ENCODE results near the gene SNX25.
"Not testable (repeated sequence)": the region's sequence is repeated elsewhere in the genome, so short reads cannot be mapped to it uniquely, and the experiment has no call there.

SNX25 gene

DNA sequence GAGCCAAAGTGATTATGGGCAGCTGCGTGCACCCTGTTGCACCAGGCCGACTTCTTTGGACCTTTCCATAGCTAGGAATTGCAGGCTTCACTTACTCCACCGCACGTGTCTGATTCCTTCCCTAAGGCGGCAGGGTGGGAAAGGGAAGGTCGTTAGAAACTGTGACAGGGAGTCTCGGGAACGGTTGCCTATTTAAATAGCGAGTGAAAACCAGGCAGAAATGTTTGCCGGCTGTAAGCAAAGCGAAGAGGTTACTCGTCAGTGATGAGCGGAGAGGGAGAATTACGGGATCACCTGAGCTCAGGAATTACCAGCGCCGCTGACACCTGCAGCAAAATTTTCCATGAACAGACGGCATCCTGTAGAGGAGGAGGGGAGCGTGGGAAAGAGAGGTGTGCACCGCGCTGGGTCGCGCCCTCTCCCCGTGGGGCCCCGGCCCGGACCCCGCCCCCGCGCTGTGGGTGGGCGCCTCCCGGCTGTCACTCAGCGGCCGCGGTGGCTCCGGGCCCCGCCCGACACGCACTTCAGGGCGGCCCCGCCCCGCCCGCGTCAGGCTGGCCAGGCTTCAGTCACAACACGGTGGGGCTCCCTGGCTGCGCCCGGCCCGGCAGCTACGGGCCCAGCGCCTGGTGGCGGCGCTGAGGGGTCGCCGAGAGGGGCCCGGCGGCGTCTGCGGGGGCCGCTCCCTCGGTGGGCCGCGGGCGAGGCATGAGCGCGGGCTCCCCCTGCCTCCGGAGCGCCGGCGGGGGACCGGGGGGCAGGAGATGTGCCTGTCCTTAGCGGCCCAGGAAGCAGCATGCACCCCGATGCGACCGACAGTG is at the start of gene SNX25:
TSS of gene SNX25 (plus strand) at position 568 of the 821 bp plus-strand sequence. CDS start at position 797, 229 bp downstream.
- peak; percentile 60 to 72 for DNase-seq (ENCODE audit: low read depth in 2 of 2)

- no peak for DNase-seq (ENCODE audit: low read depth in 2 of 2)
Observed at GRCh38 chr4:185165605-185166063, 43.8 kb upstream of the SNX25 start.

- no peak for DNase-seq (ENCODE audit: low read depth in 2 of 2)
Observed at GRCh38 chr4:185167234-185167633, 42.2 kb upstream of the SNX25 start.

- no peak for DNase-seq (ENCODE audit: low read depth in 2 of 2)
Observed at GRCh38 chr4:185171373-185172071, 37.9 kb upstream of the SNX25 start.

DNA sequence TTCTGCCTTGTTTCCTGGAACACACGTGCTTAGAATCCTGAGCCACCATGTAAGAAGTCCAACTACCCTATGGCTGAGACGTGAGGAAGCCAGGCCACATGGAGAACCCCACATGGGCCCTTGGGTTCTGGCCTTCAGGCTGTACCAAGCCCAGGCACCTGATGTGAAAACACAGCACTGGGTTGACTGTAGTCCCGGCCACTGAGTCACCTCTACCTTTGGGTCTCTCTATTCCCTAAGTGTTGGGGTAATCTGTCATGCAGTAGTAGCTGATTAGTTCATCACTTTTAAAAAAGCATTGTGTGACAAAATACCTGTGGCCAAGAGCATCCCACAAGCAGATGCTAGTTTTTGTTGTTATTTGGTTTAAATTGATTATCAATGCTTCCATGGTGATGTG is 29.9 kb upstream of the SNX25 start:
- no peak for DNase-seq (ENCODE audit: low read depth in 2 of 2)

DNA sequence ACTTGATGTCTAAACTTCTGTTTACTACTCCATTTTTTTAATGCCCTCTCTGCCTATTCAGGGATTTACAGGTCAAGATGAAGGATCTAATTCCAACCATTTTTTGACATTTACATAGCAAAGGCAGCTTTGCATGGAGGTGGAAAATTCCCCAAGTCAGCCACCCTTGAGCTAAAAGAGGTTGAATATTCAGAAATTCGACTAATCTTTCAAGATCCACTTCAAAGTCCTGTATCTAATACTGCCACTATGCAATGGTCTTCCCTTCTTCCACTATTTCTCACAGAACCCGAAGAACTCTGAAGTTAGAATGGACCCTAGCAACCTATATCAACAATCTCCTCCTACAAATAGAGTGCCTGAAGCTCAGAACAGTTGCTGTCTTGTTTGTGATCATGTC is 27.2 kb upstream of the SNX25 start:
- no peak for DNase-seq (ENCODE audit: low read depth in 2 of 2)

- DNase-seq (ENCODE audit: low read depth in 2 of 2): peak; percentile 47 to 66
Observed at GRCh38 chr4:185183622-185184281, 25.6 kb upstream of the SNX25 start.

- no peak for DNase-seq (ENCODE audit: low read depth in 2 of 2)
Observed at GRCh38 chr4:185186769-185187168, 22.6 kb upstream of the SNX25 start.

DNA sequence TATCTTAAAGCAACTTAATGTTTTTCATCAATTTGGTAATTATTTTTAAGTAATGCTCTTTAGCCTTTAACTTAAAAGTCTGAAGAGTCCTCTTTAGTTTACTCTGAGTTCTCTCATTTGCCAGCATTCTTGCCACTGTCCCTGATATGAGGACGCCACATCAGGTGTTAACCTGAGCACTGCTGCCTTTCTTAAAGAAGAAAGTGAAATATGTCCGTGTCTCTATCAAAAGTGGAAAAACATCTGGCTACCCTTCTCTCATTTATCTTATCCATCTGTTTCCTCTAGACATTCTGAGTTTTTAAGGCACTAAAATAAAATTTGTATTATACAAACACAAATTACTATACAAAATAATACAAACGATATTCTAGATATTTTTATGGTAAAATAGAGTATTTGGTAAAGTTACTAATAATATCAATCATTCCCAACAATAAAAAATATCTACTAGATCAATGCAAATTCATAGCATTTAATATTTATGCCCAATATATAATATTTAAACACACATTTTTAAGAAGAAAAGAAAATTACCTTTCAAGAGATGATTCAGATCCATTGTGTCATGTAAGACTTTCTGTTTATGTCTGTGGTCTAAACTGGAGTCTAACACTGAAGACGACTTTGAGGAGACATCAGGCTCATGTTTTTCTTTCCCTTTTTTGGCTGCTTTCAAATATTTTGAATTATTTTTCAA is 19.6 kb upstream of the SNX25 start:
- no peak for DNase-seq (ENCODE audit: low read depth in 2 of 2)

DNA sequence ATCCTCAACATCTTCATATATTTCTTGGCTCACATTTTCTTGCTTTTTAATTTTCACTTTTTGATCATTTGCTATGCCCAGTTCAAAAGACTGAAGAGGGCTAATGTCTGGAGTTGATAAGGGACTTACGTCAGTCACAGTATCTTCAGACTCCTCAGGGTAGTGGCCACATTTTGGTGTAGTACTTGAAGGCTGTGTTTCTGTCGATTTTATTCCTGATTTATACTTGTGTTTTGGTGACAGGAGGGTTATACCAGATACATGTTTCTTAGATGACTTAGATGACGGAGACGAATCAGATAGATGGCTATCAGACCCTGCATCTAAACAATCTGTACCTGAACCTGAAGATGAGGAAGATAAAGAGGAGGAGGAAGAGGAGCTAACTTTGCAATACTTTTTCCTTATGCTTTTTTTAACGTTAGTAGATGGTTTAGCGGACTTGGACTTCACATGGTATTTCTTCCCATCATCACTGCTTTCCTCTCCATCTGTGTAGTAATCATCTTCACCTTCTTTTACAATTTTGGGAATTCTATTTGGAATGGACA is 19.0 kb upstream of the SNX25 start:
- DNase-seq (ENCODE audit: low read depth in 2 of 2): no peak

GRCh38 chr4:185192059-185192458 is 17.3 kb upstream of the SNX25 start:
- no peak for DNase-seq (ENCODE audit: low read depth in 2 of 2)

DNA sequence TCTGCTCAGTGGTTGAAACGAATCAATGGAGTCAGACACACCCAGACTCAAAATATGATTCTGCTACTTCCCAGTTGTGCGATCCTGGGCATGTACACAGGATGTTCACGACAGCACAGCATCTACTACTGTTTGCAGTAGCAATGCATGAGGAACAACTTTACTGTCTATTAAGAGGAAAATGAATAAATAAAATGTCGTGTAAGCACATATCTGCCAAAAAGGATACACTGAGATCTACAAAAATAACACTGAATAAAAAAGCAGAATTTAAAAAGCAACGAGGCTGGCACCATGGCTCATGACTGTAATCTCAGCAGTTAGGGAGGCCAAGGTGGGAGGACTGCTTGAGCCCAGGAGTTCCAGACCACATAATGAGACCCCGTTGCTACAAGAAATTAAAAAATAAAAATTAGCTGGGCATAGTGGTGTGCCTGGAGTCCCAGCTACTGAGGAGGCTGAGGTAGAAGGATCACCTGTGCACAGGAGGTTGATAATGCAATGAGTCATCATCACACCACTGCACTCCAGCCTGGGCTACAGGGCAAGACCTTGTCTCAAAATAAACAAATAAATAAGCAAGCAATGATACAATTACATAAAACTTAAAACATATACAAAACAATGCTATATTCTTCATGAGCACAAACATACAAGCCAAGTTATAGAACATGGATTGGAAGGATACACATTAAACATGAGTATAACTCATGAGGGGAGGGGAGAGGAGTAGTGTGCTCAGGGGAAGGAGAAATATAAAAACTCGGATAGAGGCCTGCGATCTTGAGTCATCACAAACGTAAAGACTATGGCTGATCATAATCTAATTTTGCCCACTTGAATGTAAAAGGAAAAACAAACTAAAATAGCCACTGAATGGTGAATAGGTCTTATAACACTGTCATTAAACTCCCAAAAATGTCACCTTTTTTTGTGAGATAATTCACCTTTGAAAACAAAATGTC is 14.2 kb upstream of the SNX25 start:
- DNase-seq (ENCODE audit: low read depth in 2 of 2): no peak

- no peak for DNase-seq (ENCODE audit: low read depth in 2 of 2)
Observed at GRCh38 chr4:185196437-185196836, 13.0 kb upstream of the SNX25 start.

GRCh38 chr4:185198189-185198588 is 11.2 kb upstream of the SNX25 start:
- DNase-seq (ENCODE audit: low read depth in 2 of 2): not testable (repeated sequence)

DNA sequence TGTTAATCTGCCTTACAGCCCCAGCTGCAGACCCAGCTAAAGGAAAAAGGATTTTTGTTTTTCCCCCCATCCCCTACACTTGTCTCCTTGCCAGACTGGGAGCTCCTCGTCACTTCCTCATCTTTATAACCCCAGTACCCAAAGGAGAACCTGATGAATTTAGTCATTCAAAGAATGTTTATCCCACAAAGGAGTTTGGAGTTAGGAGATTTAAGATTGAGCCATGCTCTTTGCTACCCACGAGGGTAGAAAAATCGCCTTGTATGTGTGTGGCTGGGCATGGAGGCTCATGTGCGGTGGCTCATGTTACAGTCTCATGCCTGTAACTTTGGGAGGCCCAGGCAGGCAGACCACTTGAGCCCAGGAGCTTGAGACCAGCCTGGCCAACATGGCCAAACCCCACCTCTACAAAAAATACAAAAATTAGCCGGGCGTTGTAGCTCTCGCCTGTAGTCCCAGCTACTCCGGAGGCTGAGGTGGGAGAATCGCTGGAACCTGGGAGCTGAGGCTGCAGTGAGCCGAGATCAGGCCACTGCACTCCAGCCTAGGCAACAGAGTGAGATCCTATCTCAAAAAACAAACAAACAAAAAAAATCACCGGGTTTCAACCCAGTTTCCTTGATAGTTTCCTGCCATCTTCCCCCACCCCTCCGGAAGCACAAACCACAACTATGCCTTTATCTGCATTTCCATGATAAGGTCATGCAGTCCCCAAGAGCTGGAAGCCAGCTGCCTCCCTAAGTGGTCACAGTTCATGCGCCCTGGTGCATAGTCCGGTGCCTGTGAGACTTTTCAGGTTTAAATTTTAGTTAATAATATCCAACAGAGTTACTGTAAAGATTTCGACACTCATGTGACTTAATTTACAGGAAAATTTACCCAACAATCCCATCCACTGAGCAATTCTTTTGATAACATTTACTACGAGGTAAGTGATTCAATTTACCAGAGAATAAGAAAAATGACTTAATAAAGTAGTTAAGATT is 7.1 kb upstream of the SNX25 start:
- DNase-seq (ENCODE audit: low read depth in 2 of 2): no peak

- DNase-seq (ENCODE audit: low read depth in 2 of 2): no peak
Observed at GRCh38 chr4:185202984-185203485, 6.4 kb upstream of the SNX25 start.

DNA sequence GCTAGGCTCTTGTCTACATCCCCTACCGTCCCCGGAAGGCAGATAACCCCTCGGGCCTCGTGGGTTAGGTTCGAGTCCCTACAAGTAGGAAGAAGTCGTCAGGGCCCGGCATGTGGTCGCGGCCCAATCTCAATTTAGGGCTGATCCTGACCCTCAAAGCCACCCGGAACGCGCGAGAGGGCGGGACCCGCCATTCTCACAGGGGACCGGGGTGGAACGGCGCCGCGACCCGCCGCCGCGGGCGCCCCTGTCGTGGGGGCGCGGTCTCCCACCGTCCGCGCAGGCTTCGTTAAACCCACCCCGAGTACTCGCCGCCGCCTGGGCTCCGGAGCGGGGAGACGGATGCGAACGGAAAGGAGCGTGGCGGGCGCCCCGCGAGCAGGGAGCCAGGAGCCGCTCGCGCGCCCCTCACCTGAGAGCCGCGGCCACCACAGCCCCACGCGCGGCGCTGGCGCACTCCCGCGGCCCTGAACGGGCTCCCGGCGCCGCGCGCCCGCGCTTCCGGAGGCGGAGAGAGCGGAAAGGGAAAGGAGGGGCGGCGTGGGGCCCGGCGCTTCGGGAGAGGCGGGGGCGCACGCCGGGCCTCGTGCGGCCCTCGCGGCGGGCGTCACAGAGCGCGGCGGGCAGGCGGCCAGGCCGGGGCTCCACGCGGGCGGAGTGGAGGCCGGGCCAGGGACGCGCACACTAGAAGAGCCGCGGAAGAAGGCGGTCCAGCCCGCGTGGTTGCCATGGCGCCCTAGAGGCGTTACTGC is 5.7 kb upstream of the SNX25 start, which contains the start of gene CFAP97:
TSS of gene CFAP97 (minus strand) at position 515 of the 752 bp plus-strand sequence. CDS start 12,804 bp downstream, outside the sequence.
- peak; percentile 54 to 60 for DNase-seq (ENCODE audit: low read depth in 2 of 2)
